Cardiac muscle cell (in vitro differentiated cells and primary cell): ENCODE results near the gene PHOSPHO2. TPM values are rescaled to one million over a fixed set of nuclear protein-coding genes. Genes with fewer than 3 reads are reported as not detected.
"Not testable (repeated sequence)": the region's sequence is repeated elsewhere in the genome, so short reads cannot be mapped to it uniquely, and the experiment has no call there.

Experiments used
- DNase-seq, 2 donors: peaks; one replicate each; pipeline versions ENCODE4 v3.0.0 to v3.0.0-alpha.2; 2010 to 2017; ENCODE audit warnings: low read depth in 1 of 2, low spot score in 1 of 2
- H3K27ac ChIP-seq: fragments of 200-600 bp; sonication (generic); 2 replicates; pipeline ENCODE4 v1.5.1; 2016
- H3K27me3 ChIP-seq: fragments of 200-600 bp; sonication (generic); 2 replicates; pipeline ENCODE4 v1.6.0; 2016; ENCODE audit warnings: control low read depth
- H3K36me3 ChIP-seq: fragments of 200-600 bp; sonication (generic); 2 replicates; pipeline ENCODE4 v1.5.1; 2016; ENCODE audit warnings: control low read depth
- H3K4me1 ChIP-seq: fragments of 200-600 bp; sonication (generic); 2 replicates; pipeline ENCODE4 v1.8.1; 2017; ENCODE audit warnings: low read depth, mild to moderate bottlenecking, mixed run types
- H3K4me3 ChIP-seq: fragments of 200-600 bp; sonication (generic); 2 replicates; pipeline ENCODE4 v1.5.1; 2016; ENCODE audit warnings: mild to moderate bottlenecking
- H3K9me3 ChIP-seq: fragments of 200-600 bp; sonication (generic); 2 replicates; pipeline ENCODE4 v1.5.1; 2017; ENCODE audit warnings: low read depth, mild to moderate bottlenecking, control low read depth
- polyA plus RNA-seq: library from polyadenylated mRNA; unstranded; fragments of >200 nt; fragmentation: Nextera tagmentation; extraction: Ambion mirVana; gene quantifications from 2 replicates; pipeline ENCODE4 v1.2.1, GENCODE V29; 2016
- total RNA-seq: library from RNA; depleted of rRNA; stranded (reverse); fragments of >200 nt; gene quantifications from 2 replicates; pipeline ENCODE4 v1.2.3, GENCODE V29; 2016
- TF ChIP-seq, protein P1 (sequence below): IDR thresholded peaks from 2 replicates; pipeline ENCODE4 v1.5.1; 2012; ENCODE audit warnings: low read depth, mild to moderate bottlenecking, low read length

Gene PHOSPHO2
- total and polyA plus RNA-seq, 2 experiments from 2014 or later = 3.4 to 3.8 TPM

DNA sequence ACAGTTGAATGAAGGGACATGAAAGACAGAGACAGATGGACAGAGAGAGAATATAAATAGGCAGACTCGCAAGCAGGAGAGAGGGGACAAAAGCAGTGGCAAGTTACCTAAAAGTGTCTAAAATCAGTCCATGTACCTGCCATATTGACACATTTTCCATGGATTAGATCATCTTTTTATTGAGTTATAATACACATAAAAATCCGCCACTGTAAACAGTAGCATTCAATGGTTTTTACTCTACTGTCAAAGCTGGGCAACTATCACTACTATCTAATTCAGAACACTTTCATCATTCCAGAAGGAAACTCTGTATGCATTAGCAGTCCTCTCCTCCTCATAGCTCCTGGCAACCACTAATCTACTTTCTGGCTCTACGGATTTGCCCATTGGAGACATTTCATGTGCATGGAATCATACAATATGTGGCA lies 10.1 kb upstream of the PHOSPHO2 start:
- Histone ChIP-seq H3K36me3 (no peaks in the 10 kb centered on the region), H3K27ac (no peak overlapping the region), H3K4me3 (no peak overlapping the region), H3K27me3 (no peaks in the 10 kb centered on the region), H3K4me1 (no peaks in the 10 kb centered on the region), H3K9me3 (no peaks in the 10 kb centered on the region)
- no peak for DNase-seq
- TF ChIP-seq, protein P1, sequence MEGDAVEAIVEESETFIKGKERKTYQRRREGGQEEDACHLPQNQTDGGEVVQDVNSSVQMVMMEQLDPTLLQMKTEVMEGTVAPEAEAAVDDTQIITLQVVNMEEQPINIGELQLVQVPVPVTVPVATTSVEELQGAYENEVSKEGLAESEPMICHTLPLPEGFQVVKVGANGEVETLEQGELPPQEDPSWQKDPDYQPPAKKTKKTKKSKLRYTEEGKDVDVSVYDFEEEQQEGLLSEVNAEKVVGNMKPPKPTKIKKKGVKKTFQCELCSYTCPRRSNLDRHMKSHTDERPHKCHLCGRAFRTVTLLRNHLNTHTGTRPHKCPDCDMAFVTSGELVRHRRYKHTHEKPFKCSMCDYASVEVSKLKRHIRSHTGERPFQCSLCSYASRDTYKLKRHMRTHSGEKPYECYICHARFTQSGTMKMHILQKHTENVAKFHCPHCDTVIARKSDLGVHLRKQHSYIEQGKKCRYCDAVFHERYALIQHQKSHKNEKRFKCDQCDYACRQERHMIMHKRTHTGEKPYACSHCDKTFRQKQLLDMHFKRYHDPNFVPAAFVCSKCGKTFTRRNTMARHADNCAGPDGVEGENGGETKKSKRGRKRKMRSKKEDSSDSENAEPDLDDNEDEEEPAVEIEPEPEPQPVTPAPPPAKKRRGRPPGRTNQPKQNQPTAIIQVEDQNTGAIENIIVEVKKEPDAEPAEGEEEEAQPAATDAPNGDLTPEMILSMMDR = no peak

GRCh38 chr2:169684712-169685111 lies 9.6 kb upstream of the PHOSPHO2 start:
- H3K27ac ChIP-seq, H3K4me1 ChIP-seq, H3K27me3 ChIP-seq, H3K4me3 ChIP-seq, H3K36me3 ChIP-seq, DNase-seq, H3K9me3 ChIP-seq: not testable (repeated sequence)

DNA sequence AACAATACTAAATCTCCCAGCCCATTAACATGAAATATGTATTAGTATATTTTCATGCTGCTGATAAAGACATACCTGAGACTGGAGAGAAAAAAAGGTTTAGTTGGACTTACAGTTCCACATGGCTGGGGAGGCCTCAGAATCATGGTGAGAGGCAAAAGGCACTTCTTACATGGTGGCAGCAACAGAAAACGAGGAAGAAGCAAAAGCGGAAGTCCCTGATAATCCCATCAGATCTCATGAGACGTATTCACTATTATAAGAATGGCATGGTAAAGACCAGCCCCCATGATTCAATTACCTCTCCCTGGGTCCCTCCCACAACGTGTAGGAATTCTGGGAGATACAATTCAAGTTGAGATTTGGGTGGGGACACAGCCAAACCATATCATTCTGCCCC lies 7.4 kb upstream of the PHOSPHO2 start:
- not testable (repeated sequence) for H3K27ac ChIP-seq, H3K27me3 ChIP-seq, H3K36me3 ChIP-seq, H3K4me1 ChIP-seq, H3K9me3 ChIP-seq, H3K4me3 ChIP-seq, DNase-seq

DNA sequence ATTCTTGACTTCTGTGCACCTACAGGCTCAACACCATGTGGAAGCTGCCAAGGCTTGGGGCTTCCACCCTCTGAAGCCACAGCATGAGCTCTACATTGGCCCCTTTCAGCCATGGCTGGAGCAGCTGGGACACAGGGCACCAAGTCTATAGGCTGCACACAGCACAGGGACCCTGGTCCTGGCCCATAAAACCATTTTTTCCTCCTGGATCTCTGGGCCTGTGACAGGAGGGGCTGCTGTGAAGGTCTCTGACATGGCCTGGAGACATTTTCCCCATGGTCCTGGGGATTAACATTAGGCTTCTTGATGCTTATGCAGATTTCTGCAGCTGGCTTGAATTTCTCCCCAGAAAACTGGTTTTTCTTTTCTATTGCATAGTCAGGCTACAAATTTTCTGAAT lies 6.3 kb upstream of the PHOSPHO2 start:
- not testable (repeated sequence) for H3K36me3 ChIP-seq, H3K9me3 ChIP-seq, H3K4me1 ChIP-seq, H3K27me3 ChIP-seq, DNase-seq, H3K4me3 ChIP-seq, H3K27ac ChIP-seq

DNA sequence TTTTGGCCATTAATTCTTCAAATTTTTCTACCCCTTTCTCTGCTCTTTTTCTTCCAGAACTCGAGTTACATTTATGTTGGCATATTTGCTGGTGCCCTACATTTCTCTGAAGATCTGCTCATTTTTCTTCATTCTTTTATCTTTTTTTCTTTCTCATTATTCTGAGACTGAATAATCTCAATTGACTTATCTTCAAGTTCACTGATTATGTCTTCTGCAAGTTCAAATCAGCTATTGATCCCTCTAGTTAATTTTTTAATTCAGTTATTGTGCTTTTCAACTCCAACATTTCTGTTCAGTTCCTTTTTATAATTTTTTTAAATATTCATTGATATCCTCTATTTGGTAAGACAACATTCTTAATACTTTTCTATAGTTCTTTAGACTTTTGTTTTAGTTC lies 3.3 kb upstream of the PHOSPHO2 start:
- H3K36me3 ChIP-seq = no peaks in the 10 kb centered on the region
- H3K27ac ChIP-seq = no peak overlapping the region
- H3K4me1 ChIP-seq = no peaks in the 10 kb centered on the region
- no peak overlapping the region for H3K4me3 ChIP-seq
- no peaks in the 10 kb centered on the region for H3K27me3 ChIP-seq
- no peak for DNase-seq
- H3K9me3 ChIP-seq = no peaks in the 10 kb centered on the region
- TF ChIP-seq, protein P1 = no peak

DNA sequence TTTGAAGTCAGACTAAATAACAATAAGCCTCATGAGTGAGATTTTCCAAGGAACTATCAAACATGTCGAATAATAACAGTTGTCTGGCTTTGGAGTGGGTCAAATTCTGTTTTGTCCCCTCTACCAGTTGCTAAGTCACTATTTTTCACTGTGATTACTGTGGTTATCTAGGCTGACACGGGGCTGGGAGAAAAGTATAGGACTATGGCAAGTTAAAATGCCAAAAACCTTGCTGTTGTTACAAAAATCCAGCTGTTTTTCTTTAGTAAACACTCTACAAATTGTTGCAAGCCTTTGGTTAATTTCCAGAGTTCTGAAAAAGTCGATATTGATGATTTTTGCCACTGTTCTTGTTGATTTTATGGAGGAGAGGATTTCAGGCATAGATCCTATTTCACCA lies 1.6 kb upstream of the PHOSPHO2 start:
- H3K27me3 ChIP-seq = no peaks in the 10 kb centered on the region
- TF ChIP-seq, protein P1 = no peak
- H3K9me3 ChIP-seq = no peaks in the 10 kb centered on the region
- H3K4me3 ChIP-seq = no peak overlapping the region
- no peaks in the 10 kb centered on the region for H3K4me1 ChIP-seq
- H3K27ac ChIP-seq = no peak overlapping the region
- no peak for DNase-seq
- H3K36me3 ChIP-seq = no peaks in the 10 kb centered on the region

GRCh38 chr2:169693360-169693759 lies 909 bp upstream of the PHOSPHO2 start:
- no peak overlapping the region for H3K27ac ChIP-seq
- peak overlapping the region; percentile 65 for H3K4me3 ChIP-seq
- no peaks in the 10 kb centered on the region for H3K27me3 ChIP-seq
- no peaks in the 10 kb centered on the region for H3K4me1 ChIP-seq
- TF ChIP-seq, protein P1 = peak; percentile 2
- H3K36me3 ChIP-seq = no peaks in the 10 kb centered on the region
- DNase-seq = no peak
- no peaks in the 10 kb centered on the region for H3K9me3 ChIP-seq
